Measurements from ENCODE around the gene FFAR2.

FFAR2 gene

GRCh38 chr19:35414442-35414841, 33.6 kb upstream of the FFAR2 start:
- ChIA-PET POLR2A (ENCODE audit: low non-redundant PET) (interaction anchor here (0.7 kb wide), 1 partner anchor 273 kb away, joined by 10 read pairs; no protein-coding TSS in a partner anchor), CTCF (no interaction called here)
- TF ChIP-seq CTCF (conservative IDR thresholded peaks at IDR 0.05; ENCODE audit: low read depth): no peak
- no peak overlapping the region for H3K27ac ChIP-seq
- no peak for DNase-seq (ENCODE audit: low spot score)

GRCh38 chr19:35416331-35416730, 31.7 kb upstream of the FFAR2 start:
- no peak for TF ChIP-seq CTCF (conservative IDR thresholded peaks at IDR 0.05; ENCODE audit: low read depth)
- no peak for DNase-seq (ENCODE audit: low spot score)
- H3K27ac ChIP-seq: no peak overlapping the region
- ChIA-PET POLR2A (ENCODE audit: low non-redundant PET) (no interaction called here), CTCF (no interaction called here)

GRCh38 chr19:35417278-35417677, 30.8 kb upstream of the FFAR2 start:
- ChIA-PET CTCF (interaction anchor here (1.4 kb wide), 1 partner anchor 65 kb away, joined by 5 read pairs; no protein-coding TSS in a partner anchor), POLR2A (ENCODE audit: low non-redundant PET) (no interaction called here)
- no peak for DNase-seq (ENCODE audit: low spot score)
- TF ChIP-seq CTCF (conservative IDR thresholded peaks at IDR 0.05; ENCODE audit: low read depth): no peak
- no peak overlapping the region for H3K27ac ChIP-seq

GRCh38 chr19:35417713-35418534, 30.1 kb upstream of the FFAR2 start:
- H3K27ac ChIP-seq: no peak overlapping the region
- no peak for DNase-seq (ENCODE audit: low spot score)
- POLR2A ChIA-PET (ENCODE audit: low non-redundant PET): no interaction called here
- no peak for TF ChIP-seq CTCF (conservative IDR thresholded peaks at IDR 0.05; ENCODE audit: low read depth)
- CTCF ChIA-PET: interaction anchor here (1.4 kb wide), 1 partner anchor 65 kb away, joined by 5 read pairs; no protein-coding TSS in a partner anchor

- TF ChIP-seq CTCF (conservative IDR thresholded peaks at IDR 0.05; ENCODE audit: low read depth): no peak
- POLR2A ChIA-PET (ENCODE audit: low non-redundant PET): no interaction called here
- CTCF ChIA-PET: interaction anchor here (0.6 kb wide), 1 partner anchor 43 kb away, joined by 5 read pairs; no protein-coding TSS in a partner anchor
- H3K27ac ChIP-seq: no peak overlapping the region
- no peak for DNase-seq (ENCODE audit: low spot score)
Observed at GRCh38 chr19:35419046-35419445, 29.0 kb upstream of the FFAR2 start.

GRCh38 chr19:35419805-35420204, 28.3 kb upstream of the FFAR2 start:
- DNase-seq (ENCODE audit: low spot score): no peak
- no peak for TF ChIP-seq CTCF (conservative IDR thresholded peaks at IDR 0.05; ENCODE audit: low read depth)
- no peak overlapping the region for H3K27ac ChIP-seq
- POLR2A ChIA-PET (ENCODE audit: low non-redundant PET): no interaction called here
- CTCF ChIA-PET: no interaction called here
